GM23338 (cell line): ENCODE data around the gene LY86. TPM values are rescaled to one million over a fixed set of nuclear protein-coding genes. Genes with fewer than 3 reads are reported as not detected.

ENCODE experiments used
- ATAC-seq: fragments of 200-7000 bp; cut with Tn5 transposase; 3 replicates; pipeline ENCODE4 v1.9.1; 2020
- DNase-seq: peaks from one replicate; pipeline ENCODE4 v3.0.0-alpha.2; 2015; ENCODE audit warnings: low spot score
- H2AFZ ChIP-seq: fragments of 200-600 bp; sonication (generic); 2 replicates; pipeline ENCODE4 v1.8.0; 2016; ENCODE audit warnings: antibody characterized with exemption, mild to moderate bottlenecking, moderate library complexity
- H3F3A ChIP-seq: fragments of 200-600 bp; sonication (generic); replicated peaks from 2 replicates; pipeline ENCODE4 v1.8.0; 2017; ENCODE audit warnings: antibody characterized with exemption, mixed run types, low read depth
- H3K27ac ChIP-seq: fragments of 200-600 bp; sonication (generic); 2 replicates; pipeline ENCODE4 v1.6.1; 2016; ENCODE audit warnings: low read depth
- H3K27me3 ChIP-seq: fragments of 200-600 bp; sonication (generic); 2 replicates; pipeline ENCODE4 v1.8.0; 2016; ENCODE audit warnings: mild to moderate bottlenecking, mixed run types, moderate library complexity; ENCODE audit not compliant: insufficient read depth
- H3K36me3 ChIP-seq: fragments of 200-600 bp; sonication (generic); 2 replicates; pipeline ENCODE4 v1.8.0; 2016; ENCODE audit warnings: mild to moderate bottlenecking; ENCODE audit not compliant: insufficient read depth
- H3K4me1 ChIP-seq: fragments of 200-600 bp; sonication (generic); 2 replicates; pipeline ENCODE4 v1.8.0; 2016; ENCODE audit warnings: mild to moderate bottlenecking, moderate library complexity; ENCODE audit not compliant: insufficient read depth
- H3K4me2 ChIP-seq: fragments of 200-600 bp; sonication (generic); 2 replicates; pipeline ENCODE4 v1.7.1; 2017; ENCODE audit warnings: mixed run types
- H3K4me3 ChIP-seq: fragments of 200-600 bp; sonication (generic); 2 replicates; pipeline ENCODE4 v1.6.1; 2016; ENCODE audit warnings: mixed run types
- H3K79me2 ChIP-seq: fragments of 200-600 bp; sonication (generic); replicated peaks from 2 replicates; pipeline ENCODE4 v1.8.0; 2017; ENCODE audit warnings: mild to moderate bottlenecking; ENCODE audit not compliant: insufficient read depth
- H3K9me2 ChIP-seq: fragments of 200-600 bp; sonication (generic); 2 replicates; pipeline ENCODE4 v1.8.0; 2017; ENCODE audit not compliant: insufficient read depth
- H4K20me1 ChIP-seq: fragments of 200-600 bp; sonication (generic); replicated peaks from 2 replicates; pipeline ENCODE4 v1.8.0; 2017; ENCODE audit warnings: mild to moderate bottlenecking; ENCODE audit not compliant: insufficient read depth
- H3K27ac Mint-ChIP-seq: 2 replicates; pipeline ENCODE4 v1.8.0; 2020; ENCODE audit warnings: inconsistent platforms, mild to moderate bottlenecking, moderate library complexity, mixed read lengths
- H3K27me3 Mint-ChIP-seq: 3 replicates; pipeline ENCODE4 v1.8.0; 2022; ENCODE audit warnings: low read depth, mild to moderate bottlenecking, moderate library complexity, mixed read lengths, inconsistent platforms; ENCODE audit not compliant: insufficient read depth, poor library complexity
- H3K36me3 Mint-ChIP-seq: 3 replicates; pipeline ENCODE4 v1.8.0; 2021; ENCODE audit warnings: low read depth, mild to moderate bottlenecking, inconsistent platforms, moderate library complexity, mixed read lengths
- H3K4me1 Mint-ChIP-seq: 3 replicates; pipeline ENCODE4 v1.8.0; 2020; ENCODE audit warnings: mild to moderate bottlenecking, inconsistent platforms, mixed read lengths
- H3K4me3 Mint-ChIP-seq: 3 replicates; pipeline ENCODE4 v1.8.0; 2021; ENCODE audit warnings: moderate library complexity, mild to moderate bottlenecking, inconsistent platforms, mixed read lengths
- H3K9me3 Mint-ChIP-seq: 3 replicates; pipeline ENCODE4 v1.8.0; 2020; ENCODE audit warnings: moderate library complexity, mild to moderate bottlenecking, inconsistent platforms, mixed read lengths
- CREB1 ChIP-seq: fragments of 250-450 bp; sonication (Bioruptor Pico); IDR thresholded peaks from 2 replicates; pipeline ENCODE4 v1.5.0; 2020; ENCODE audit warnings: low read depth, mild to moderate bottlenecking, moderate library complexity
- EZH2 ChIP-seq: fragments of 200-600 bp; sonication (generic); IDR thresholded peaks from one replicate; pipeline ENCODE4 v1.8.0; 2017; ENCODE audit warnings: antibody characterized with exemption, mild to moderate bottlenecking, low read depth; ENCODE audit not compliant: unreplicated experiment
- EZH2phosphoT487 ChIP-seq: fragments of 200-600 bp; sonication (generic); IDR thresholded peaks from one replicate; pipeline ENCODE4 v1.8.1; 2018; ENCODE audit warnings: antibody characterized with exemption; ENCODE audit not compliant: unreplicated experiment
- JUNB ChIP-seq: IDR thresholded peaks from one replicate; pipeline ENCODE4 v1.6.1; 2016; ENCODE audit warnings: antibody characterized with exemption; ENCODE audit not compliant: unreplicated experiment
- NANOG ChIP-seq: IDR thresholded peaks from 2 replicates; pipeline ENCODE4 v1.6.1; 2016; ENCODE audit warnings: antibody characterized with exemption, borderline replicate concordance
- POLR2AphosphoS5 ChIP-seq: IDR thresholded peaks from 2 replicates; pipeline ENCODE4 v1.6.1; 2016; ENCODE audit warnings: antibody characterized with exemption, low read depth
- STAT1 ChIP-seq: IDR thresholded peaks from one replicate; pipeline ENCODE4 v1.6.1; 2016; ENCODE audit warnings: antibody characterized with exemption; ENCODE audit not compliant: unreplicated experiment
- ZNF114 ChIP-seq: fragments of 250-450 bp; sonication (Bioruptor Pico); IDR thresholded peaks from 2 replicates; pipeline ENCODE4 v1.5.0; 2020; ENCODE audit warnings: mild to moderate bottlenecking, moderate library complexity
- ZNF331 ChIP-seq: fragments of 250-450 bp; sonication (Bioruptor Pico); IDR thresholded peaks from 2 replicates; pipeline ENCODE4 v1.5.0; 2020; ENCODE audit warnings: low read depth, mild to moderate bottlenecking, moderate library complexity
- polyA plus RNA-seq: library from polyadenylated mRNA; unstranded; fragments of >200 nt; fragmentation: Nextera tagmentation; extraction: Ambion mirVana; gene quantifications from 2 replicates; pipeline ENCODE4 v1.2.1, GENCODE V29; 2016
- total RNA-seq: library from RNA; depleted of rRNA; stranded (reverse); fragments of >200 nt; shearing (Covaris generic); gene quantifications from 2 replicates; pipeline ENCODE4 v1.2.3, GENCODE V29; 2014
- TF ChIP-seq, protein P1 (sequence below): IDR thresholded peaks from 2 replicates; pipeline ENCODE4 v1.6.1; 2016; ENCODE audit warnings: antibody characterized with exemption
- TF ChIP-seq, protein P2 (sequence below): IDR thresholded peaks from one replicate; pipeline ENCODE4 v1.6.1; 2018; ENCODE audit warnings: antibody characterized with exemption; ENCODE audit not compliant: unreplicated experiment
- TF ChIP-seq, protein P3 (sequence below), 2 experiments: fragments of 200-600 bp in 1 of 2; sonication (generic) in 1 of 2; conservative IDR thresholded peaks; 2 replicates each; pipeline versions ENCODE4 v1.5.1 to v1.6.1; 2016 to 2017; ENCODE audit warnings: antibody characterized with exemption in 2 of 2, low read depth in 2 of 2, mild to moderate bottlenecking in 2 of 2, moderate library complexity in 1 of 2

LY86 gene
- total and polyA plus RNA-seq, 2 experiments from 2014 or later, result 0.29 TPM; not detected in 1

DNA sequence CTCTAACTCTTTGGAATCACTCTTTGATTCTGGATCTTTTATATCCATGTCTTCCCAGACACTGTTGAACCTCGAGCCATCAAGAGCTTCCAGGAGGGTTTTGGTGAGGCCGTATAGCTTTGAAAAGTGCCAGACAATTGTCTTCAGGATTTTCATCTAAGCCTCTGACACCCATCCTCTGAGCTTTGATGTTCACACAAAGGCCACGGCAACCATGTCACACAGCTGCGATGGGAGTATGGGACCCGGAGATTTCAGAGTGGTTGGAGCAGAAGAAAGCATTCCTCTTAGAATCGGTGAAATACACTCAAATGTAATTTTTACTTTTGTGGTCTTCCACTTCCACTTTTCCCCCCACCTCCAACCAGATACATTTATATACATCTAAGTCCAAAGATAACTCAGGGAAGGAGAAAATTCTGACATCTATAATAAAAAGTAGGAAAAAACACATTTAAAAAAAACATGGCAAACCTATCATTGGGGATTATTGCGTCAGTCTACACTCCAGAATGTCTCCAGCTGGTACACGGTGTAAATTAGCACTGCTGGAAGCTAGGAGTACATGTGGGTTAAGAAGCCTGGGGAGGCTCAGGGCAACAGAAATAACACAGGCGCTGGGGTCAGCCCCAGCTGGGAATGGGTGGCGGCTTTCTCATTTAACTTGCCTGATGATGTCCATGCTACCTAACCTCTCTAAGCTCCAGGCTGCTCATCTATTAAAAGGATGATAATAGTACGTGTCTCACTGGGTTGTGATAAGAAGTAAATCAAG, 92.7 kb downstream of the LY86 start:
- H3K36me3 Mint-ChIP-seq, result peaks cover under 1% of the 10 kb centered on the region; the same call in 1 of the 3 replicates
- H3K36me3 ChIP-seq, result no peaks in the 10 kb centered on the region
- no peaks in the 10 kb centered on the region for H3K79me2 ChIP-seq
- H3K27ac ChIP-seq, result no peak overlapping the region
- peaks cover 17% of the 10 kb centered on the region for H3K4me1 ChIP-seq
- no peaks in the 10 kb centered on the region; the same call in 2 of the 3 replicates for H3K9me3 Mint-ChIP-seq
- 0 out of 2 replicates have a peak overlapping the region, but pooled peaks have one; percentile 37 for H3K27ac Mint-ChIP-seq
- H3F3A ChIP-seq, result no peaks in the 10 kb centered on the region
- no peak for ATAC-seq
- H3K4me1 Mint-ChIP-seq, result peaks cover 34% of the 10 kb centered on the region
- DNase-seq, result no peak
- H3K4me3 Mint-ChIP-seq, result no peak overlapping the region
- no peaks in the 10 kb centered on the region for H3K27me3 ChIP-seq
- TF ChIP-seq ZNF114 (CRISPR knock-in tag) (no peak), POLR2AphosphoS5 (no peak), EZH2phosphoT487 (no peak), ZNF331 (no peak), JUNB (no peak), EZH2 (no peak), NANOG (no peak), STAT1 (no peak), CREB1 (CRISPR knock-in tag) (no peak)
- TF ChIP-seq, protein P1, sequence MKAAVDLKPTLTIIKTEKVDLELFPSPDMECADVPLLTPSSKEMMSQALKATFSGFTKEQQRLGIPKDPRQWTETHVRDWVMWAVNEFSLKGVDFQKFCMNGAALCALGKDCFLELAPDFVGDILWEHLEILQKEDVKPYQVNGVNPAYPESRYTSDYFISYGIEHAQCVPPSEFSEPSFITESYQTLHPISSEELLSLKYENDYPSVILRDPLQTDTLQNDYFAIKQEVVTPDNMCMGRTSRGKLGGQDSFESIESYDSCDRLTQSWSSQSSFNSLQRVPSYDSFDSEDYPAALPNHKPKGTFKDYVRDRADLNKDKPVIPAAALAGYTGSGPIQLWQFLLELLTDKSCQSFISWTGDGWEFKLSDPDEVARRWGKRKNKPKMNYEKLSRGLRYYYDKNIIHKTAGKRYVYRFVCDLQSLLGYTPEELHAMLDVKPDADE, result no peak
- TF ChIP-seq, protein P2, sequence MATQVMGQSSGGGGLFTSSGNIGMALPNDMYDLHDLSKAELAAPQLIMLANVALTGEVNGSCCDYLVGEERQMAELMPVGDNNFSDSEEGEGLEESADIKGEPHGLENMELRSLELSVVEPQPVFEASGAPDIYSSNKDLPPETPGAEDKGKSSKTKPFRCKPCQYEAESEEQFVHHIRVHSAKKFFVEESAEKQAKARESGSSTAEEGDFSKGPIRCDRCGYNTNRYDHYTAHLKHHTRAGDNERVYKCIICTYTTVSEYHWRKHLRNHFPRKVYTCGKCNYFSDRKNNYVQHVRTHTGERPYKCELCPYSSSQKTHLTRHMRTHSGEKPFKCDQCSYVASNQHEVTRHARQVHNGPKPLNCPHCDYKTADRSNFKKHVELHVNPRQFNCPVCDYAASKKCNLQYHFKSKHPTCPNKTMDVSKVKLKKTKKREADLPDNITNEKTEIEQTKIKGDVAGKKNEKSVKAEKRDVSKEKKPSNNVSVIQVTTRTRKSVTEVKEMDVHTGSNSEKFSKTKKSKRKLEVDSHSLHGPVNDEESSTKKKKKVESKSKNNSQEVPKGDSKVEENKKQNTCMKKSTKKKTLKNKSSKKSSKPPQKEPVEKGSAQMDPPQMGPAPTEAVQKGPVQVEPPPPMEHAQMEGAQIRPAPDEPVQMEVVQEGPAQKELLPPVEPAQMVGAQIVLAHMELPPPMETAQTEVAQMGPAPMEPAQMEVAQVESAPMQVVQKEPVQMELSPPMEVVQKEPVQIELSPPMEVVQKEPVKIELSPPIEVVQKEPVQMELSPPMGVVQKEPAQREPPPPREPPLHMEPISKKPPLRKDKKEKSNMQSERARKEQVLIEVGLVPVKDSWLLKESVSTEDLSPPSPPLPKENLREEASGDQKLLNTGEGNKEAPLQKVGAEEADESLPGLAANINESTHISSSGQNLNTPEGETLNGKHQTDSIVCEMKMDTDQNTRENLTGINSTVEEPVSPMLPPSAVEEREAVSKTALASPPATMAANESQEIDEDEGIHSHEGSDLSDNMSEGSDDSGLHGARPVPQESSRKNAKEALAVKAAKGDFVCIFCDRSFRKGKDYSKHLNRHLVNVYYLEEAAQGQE, result no peak
- TF ChIP-seq, protein P3, sequence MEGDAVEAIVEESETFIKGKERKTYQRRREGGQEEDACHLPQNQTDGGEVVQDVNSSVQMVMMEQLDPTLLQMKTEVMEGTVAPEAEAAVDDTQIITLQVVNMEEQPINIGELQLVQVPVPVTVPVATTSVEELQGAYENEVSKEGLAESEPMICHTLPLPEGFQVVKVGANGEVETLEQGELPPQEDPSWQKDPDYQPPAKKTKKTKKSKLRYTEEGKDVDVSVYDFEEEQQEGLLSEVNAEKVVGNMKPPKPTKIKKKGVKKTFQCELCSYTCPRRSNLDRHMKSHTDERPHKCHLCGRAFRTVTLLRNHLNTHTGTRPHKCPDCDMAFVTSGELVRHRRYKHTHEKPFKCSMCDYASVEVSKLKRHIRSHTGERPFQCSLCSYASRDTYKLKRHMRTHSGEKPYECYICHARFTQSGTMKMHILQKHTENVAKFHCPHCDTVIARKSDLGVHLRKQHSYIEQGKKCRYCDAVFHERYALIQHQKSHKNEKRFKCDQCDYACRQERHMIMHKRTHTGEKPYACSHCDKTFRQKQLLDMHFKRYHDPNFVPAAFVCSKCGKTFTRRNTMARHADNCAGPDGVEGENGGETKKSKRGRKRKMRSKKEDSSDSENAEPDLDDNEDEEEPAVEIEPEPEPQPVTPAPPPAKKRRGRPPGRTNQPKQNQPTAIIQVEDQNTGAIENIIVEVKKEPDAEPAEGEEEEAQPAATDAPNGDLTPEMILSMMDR (conservative IDR thresholded peaks at IDR 0.05; ENCODE audit: low read depth in 2 of 2), result no peak
- no peaks in the 10 kb centered on the region for H3K9me2 ChIP-seq
- peaks cover 6% of the 10 kb centered on the region for H3K27me3 Mint-ChIP-seq
- H4K20me1 ChIP-seq, result no peaks in the 10 kb centered on the region
- no peak overlapping the region for H3K4me3 ChIP-seq
- H3K4me2 ChIP-seq, result no peak overlapping the region
- H2AFZ ChIP-seq, result no peak overlapping the region
